ENCODE results near the gene APP. TPM values are rescaled to one million over a fixed set of nuclear protein-coding genes. Genes with fewer than 3 reads are reported as not detected.

Gene APP
- total and polyA plus RNA-seq, 7 donors: 37.7 to 118 (median 56.6) TPM

DNA sequence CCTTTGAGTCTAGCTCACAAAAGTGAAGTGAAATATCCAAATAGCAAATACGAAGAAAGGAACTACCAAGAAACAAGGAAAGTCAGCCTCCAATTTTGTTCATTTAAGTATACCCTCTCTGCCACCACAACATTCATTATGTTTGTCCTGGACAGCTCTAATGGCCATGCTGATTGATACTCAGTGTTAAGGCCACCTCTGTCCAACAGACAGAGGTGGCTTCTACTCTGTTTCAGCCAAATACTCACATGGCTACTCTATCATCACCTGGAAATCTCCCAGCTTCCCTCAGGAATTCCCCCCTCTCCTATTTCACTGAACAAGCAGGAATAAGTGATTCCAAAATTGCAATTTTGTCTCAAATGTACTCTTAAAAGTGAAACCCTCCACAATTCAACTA, 10.7 kb downstream of the APP start:
- ATAC-seq: no peak
- intact Hi-C loops (cut with DNase I): no loop called here
- no peaks in the 10 kb centered on the region for H3K4me1 ChIP-seq

DNA sequence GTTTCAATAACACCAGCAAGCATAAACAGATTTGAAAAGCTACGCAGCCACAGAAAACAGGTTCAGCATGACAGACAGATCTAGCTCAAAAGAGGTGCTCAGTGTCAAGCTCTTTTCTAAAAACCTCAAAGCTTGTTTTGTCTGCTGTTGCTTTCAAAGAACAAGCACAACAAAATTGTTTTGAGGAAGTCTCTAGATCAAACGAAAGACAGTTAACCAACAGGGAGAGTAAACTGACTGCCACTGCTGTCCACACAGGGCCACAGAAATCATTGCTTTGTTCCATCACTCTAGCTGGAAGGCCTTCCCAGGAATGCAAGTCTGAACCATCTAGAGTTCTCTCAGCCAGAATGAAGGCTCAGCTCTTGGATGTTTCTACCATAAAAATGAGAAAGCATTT, 12.8 kb downstream of the APP start:
- Histone ChIP-seq H3K27ac (no peak overlapping the region), H3K4me3 (no peak overlapping the region), H3K9me3 (no peaks in the 10 kb centered on the region), H3K36me3 (ENCODE audit: insufficient read depth in 1 of 2, low read depth in 1 of 2) (no peaks in the 10 kb centered on the region), H3K27me3 (ENCODE audit: insufficient read depth in 3 of 3, low read length in 2 of 3) (no peaks in the 10 kb centered on the region), H3K4me1 (no peaks in the 10 kb centered on the region)
- intact Hi-C loops (cut with DNase I): no loop called here
- DNase-seq (no peak), ATAC-seq (no peak)
- WGBS, 3 donors: 52 to 76% (median 66%) methylated on average over 2 of the region's 2 CpGs
- TF ChIP-seq, protein P1, sequence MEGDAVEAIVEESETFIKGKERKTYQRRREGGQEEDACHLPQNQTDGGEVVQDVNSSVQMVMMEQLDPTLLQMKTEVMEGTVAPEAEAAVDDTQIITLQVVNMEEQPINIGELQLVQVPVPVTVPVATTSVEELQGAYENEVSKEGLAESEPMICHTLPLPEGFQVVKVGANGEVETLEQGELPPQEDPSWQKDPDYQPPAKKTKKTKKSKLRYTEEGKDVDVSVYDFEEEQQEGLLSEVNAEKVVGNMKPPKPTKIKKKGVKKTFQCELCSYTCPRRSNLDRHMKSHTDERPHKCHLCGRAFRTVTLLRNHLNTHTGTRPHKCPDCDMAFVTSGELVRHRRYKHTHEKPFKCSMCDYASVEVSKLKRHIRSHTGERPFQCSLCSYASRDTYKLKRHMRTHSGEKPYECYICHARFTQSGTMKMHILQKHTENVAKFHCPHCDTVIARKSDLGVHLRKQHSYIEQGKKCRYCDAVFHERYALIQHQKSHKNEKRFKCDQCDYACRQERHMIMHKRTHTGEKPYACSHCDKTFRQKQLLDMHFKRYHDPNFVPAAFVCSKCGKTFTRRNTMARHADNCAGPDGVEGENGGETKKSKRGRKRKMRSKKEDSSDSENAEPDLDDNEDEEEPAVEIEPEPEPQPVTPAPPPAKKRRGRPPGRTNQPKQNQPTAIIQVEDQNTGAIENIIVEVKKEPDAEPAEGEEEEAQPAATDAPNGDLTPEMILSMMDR (IDR thresholded peaks at IDR 0.05): no peak

More for the DNA sequence above, 10.7 kb downstream of the APP start:
- peaks cover 0 to 6% (median 0%) of the 10 kb centered on the region in 3 donors for H3K27me3 ChIP-seq (ENCODE audit: insufficient read depth in 3 of 3, low read length in 2 of 3)
- no peak overlapping the region for H3K27ac ChIP-seq
- TF ChIP-seq, protein P1 (IDR thresholded peaks at IDR 0.05): no peak
- WGBS, 3 donors: 69 to 90% (median 78%) methylated on average over 1 of the region's 1 CpG
- no peak for DNase-seq
- no peaks in the 10 kb centered on the region for H3K36me3 ChIP-seq (ENCODE audit: insufficient read depth in 1 of 2, low read depth in 1 of 2)
- no peaks in the 10 kb centered on the region for H3K9me3 ChIP-seq
- H3K4me3 ChIP-seq: no peak overlapping the region

DNA sequence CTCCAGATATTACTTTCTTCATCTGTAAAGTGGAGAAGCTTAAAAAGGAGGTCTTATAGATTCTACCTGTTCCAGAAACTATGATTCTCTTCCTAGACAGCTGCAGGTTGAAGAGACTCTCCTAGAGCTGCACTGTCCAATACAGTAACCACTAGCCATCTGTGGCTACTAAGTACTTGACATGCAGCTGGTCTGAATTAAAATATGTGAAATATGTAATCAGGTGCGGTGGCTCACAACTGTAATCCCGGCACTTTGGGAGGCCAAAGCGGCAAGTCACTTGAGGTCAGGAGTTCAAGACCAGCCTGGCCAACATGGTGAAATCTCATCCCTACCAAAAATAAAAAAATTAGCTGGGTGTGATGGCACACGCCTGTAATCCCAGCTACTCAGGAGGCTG, 15.8 kb downstream of the APP start:
- no peaks in the 10 kb centered on the region for H3K36me3 ChIP-seq (ENCODE audit: insufficient read depth in 1 of 2, low read depth in 1 of 2)
- TF ChIP-seq, protein P1 (IDR thresholded peaks at IDR 0.05): no peak
- 30 to 50% (median 37%) methylated on average over 4 of the region's 4 CpGs for WGBS, 3 donors
- intact Hi-C loops (cut with DNase I): no loop called here
- DNase-seq (no peak), ATAC-seq (no peak)
- H3K4me3 ChIP-seq: no peak overlapping the region
- no peaks in the 10 kb centered on the region for H3K27me3 ChIP-seq (ENCODE audit: insufficient read depth in 3 of 3, low read length in 2 of 3)
- no peaks in the 10 kb centered on the region for H3K9me3 ChIP-seq
- no peak overlapping the region for H3K27ac ChIP-seq
- H3K4me1 ChIP-seq: no peaks in the 10 kb centered on the region

DNA sequence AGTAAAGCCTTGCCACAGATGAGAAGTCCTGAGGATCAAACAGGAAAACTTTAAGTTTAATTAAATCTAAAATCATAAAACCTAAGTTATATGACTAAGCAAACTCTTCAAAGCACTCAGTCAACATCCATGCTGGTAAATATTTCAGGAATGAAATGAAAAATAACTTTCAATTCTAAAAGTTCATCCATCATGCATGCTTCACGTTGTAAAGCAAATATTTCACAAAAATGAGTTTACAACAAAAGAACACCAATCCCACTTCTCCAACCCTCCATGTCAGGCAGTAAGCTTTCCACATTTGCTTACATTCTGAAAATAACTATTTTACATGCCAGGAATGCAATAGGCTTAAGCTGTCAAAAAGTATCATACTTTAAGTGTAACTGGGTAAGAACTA, 16.8 kb downstream of the APP start:
- Histone ChIP-seq H3K27me3 (ENCODE audit: insufficient read depth in 3 of 3, low read length in 2 of 3) (no peaks in the 10 kb centered on the region), H3K4me1 (peaks cover 6% of the 10 kb centered on the region), H3K27ac (no peak overlapping the region), H3K4me3 (no peak overlapping the region), H3K9me3 (no peaks in the 10 kb centered on the region), H3K36me3 (ENCODE audit: insufficient read depth in 1 of 2, low read depth in 1 of 2) (no peaks in the 10 kb centered on the region)
- ATAC-seq (no peak), DNase-seq (no peak)
- intact Hi-C loops (cut with DNase I): no loop called here
- TF ChIP-seq, protein P1 (IDR thresholded peaks at IDR 0.05): no peak
- WGBS, 3 donors: 68 to 73% (median 69%) methylated on average over 1 of the region's 1 CpG

DNA sequence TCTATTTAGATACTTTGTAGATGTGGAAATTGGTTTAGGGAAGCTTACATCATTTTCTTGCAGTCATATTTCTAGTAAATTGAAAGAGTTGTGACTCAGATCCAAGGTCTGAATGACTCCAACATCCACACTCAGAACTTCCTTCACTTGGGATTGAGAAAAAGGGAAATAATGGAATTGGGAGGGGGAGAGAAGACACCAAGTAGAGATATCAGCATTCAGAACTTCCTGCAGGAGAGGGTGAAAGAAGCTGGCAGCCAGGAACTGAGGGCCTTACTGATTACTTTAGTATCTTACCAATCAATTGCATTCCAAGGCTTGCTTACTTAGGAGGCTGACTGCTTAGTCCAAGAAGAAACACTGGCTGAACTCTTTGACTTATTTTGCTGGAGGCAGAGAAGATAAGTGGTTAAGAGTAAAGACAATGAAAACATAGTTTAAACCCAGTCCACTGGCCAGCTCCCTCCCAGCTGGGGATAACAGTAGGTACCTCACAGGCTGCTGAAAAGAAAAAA, 21.7 kb downstream of the APP start:
- no peak for ATAC-seq

More for the DNA sequence above, 21.7 kb downstream of the APP start:
- intact Hi-C loops (cut with DNase I): no loop called here
- TF ChIP-seq, protein P1 (IDR thresholded peaks at IDR 0.05): no peak
- Histone ChIP-seq H3K4me3 (no peak overlapping the region), H3K4me1 (peaks cover 7% of the 10 kb centered on the region), H3K9me3 (no peaks in the 10 kb centered on the region), H3K27ac (peak overlapping the region; percentile 41), H3K27me3 (ENCODE audit: insufficient read depth in 3 of 3, low read length in 2 of 3) (no peaks in the 10 kb centered on the region), H3K36me3 (ENCODE audit: insufficient read depth in 1 of 2, low read depth in 1 of 2) (no peaks in the 10 kb centered on the region)
- DNase-seq: no peak

Measured in psoas muscle (tissue), 8 donors.